Mononuclear cell (primary cell): ENCODE measurements around the gene BCL2L12. TPM values are rescaled to one million over a fixed set of nuclear protein-coding genes. Genes with fewer than 3 reads are reported as not detected.
"Not testable (repeated sequence)": the region's sequence is repeated elsewhere in the genome, so short reads cannot be mapped to it uniquely, and the experiment has no call there.

Experiments used
- H3K27me3 ChIP-seq: 2 replicates; pipeline ENCODE4 v1.6.0; 2011; ENCODE audit warnings: low read length, control low read depth; ENCODE audit not compliant: insufficient read depth
- H3K4me1 ChIP-seq: 2 replicates; pipeline ENCODE4 v1.5.1; 2011; ENCODE audit warnings: mild to moderate bottlenecking, low read length, control low read depth; ENCODE audit not compliant: insufficient read depth
- H3K4me3 ChIP-seq: 2 replicates; pipeline ENCODE4 v1.5.1; 2011; ENCODE audit warnings: mild to moderate bottlenecking, low read length, moderate library complexity
- H3K9me3 ChIP-seq: 2 replicates; pipeline ENCODE4 v1.5.1; 2011; ENCODE audit warnings: low read depth, mild to moderate bottlenecking, control low read depth, low read length
- total RNA-seq: library from RNA; depleted of rRNA; stranded (reverse); fragments of >200 nt; gene quantifications from one replicate; pipeline ENCODE4 v1.2.3, GENCODE V29; 2012

The BCL2L12 gene
- total RNA-seq, 1 donor: 1.8 TPM

DNA sequence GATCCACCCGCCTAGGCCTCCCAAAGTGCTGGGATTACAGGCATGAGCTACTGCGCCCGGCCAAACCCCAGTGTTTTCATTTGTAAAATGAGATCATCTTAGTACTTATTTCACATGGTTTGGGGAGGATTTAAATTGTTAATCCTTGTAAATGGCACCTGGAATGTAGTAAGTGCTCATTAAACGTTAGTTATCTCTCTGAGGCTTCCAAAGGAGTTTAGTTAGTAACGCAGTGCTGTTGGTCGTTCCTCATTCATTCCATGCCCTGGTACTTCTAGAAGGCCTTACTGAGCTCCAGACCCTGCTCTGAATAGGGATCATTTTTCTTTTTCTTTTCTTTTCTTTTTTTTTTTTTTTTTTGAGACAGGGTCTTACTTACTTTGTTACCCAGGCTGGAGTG lies 30.4 kb downstream of the BCL2L12 start:
- H3K9me3 ChIP-seq: no peaks in the 10 kb centered on the region
- peaks cover 6% of the 10 kb centered on the region for H3K4me1 ChIP-seq
- H3K27me3 ChIP-seq: peaks cover 6% of the 10 kb centered on the region
- H3K4me3 ChIP-seq: no peak overlapping the region

DNA sequence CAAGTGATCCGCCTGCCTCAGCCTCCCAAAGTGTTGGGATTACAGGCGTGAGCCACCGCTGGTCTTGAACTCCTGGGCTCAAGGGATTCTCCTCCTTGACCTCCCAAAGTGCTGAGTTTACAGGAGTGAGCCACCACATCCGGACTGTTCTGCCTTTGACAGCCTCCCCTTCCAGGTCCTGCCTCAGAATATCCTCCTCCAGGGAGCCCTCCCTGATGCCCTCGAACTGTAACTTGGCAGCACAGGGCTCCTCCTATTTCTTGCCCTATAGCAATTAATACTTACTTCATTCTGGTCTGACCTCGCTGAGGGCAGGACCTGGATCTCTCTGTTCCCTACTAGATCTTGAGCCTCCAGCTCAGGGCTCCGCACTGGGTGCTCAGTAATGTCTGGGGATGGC lies 31.1 kb downstream of the BCL2L12 start:
- Histone ChIP-seq H3K9me3 (no peaks in the 10 kb centered on the region), H3K4me3 (no peak overlapping the region), H3K27me3 (no peaks in the 10 kb centered on the region), H3K4me1 (no peaks in the 10 kb centered on the region)

DNA sequence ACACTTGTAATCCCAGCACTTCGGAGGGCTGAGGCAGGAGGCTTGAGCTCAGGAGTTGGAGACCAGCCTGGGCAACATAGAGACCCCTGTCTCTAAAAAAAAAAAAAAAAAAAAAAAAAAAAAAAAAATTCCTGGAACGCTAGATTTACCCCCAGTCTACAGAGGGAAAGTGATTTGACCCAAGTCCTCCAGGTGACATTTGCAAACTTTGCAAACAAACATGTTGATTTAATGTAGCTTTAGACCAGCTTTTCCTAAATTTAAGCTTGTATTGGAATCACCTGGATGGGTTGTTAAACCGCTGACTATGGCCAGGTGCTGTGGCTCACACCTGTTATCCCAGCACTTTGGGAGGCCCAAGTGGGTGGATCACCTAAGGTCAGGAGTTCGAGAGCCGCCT lies 33.6 kb downstream of the BCL2L12 start:
- Histone ChIP-seq H3K4me1 (no peaks in the 10 kb centered on the region), H3K27me3 (no peaks in the 10 kb centered on the region), H3K4me3 (no peak overlapping the region), H3K9me3 (no peaks in the 10 kb centered on the region)

DNA sequence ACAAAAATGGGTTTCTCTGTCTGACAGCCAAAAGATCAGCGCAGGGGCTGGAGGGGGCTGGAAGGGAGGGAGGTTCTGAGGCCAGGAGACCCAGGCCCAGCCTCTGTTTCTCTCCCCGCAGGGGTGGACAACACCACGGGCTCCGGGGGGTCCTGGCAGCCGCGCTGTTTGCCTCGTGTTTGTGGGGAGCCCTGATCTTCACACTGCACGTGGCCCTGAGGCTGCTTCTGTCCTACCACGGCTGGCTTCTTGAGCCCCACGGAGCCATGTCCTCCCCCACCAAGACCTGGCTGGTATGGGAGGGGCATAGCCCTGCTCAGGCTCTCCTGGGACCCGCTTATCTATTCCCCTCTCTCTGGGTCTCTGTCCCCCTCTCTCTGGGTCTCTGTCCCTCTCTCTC lies 34.8 kb downstream of the BCL2L12 start:
- Histone ChIP-seq H3K27me3 (no peaks in the 10 kb centered on the region), H3K9me3 (no peaks in the 10 kb centered on the region), H3K4me1 (no peaks in the 10 kb centered on the region), H3K4me3 (no peak overlapping the region)

DNA sequence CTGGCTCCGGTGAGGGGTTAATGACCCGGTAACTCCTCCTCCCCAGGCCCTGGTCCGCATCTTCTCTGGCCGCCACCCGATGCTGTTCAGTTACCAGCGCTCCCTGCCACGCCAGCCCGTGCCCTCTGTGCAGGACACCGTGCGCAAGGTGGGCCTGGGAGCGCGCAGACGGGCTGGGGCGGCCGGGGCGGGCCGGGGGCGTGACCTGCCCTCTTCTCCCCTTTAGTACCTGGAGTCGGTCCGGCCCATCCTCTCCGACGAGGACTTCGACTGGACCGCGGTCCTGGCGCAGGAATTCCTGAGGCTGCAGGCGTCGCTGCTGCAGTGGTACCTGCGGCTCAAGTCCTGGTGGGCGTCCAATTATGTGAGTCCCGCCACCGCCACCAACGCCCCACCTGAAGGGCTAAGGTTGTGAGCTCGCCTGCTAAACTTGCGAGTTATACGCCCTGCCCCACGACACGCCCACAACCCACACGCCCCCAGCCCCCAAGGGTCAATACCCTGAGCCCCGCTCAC lies 35.6 kb downstream of the BCL2L12 start:
- H3K27me3 ChIP-seq: no peaks in the 10 kb centered on the region
- no peaks in the 10 kb centered on the region for H3K9me3 ChIP-seq
- no peaks in the 10 kb centered on the region for H3K4me1 ChIP-seq
- no peak overlapping the region for H3K4me3 ChIP-seq

DNA sequence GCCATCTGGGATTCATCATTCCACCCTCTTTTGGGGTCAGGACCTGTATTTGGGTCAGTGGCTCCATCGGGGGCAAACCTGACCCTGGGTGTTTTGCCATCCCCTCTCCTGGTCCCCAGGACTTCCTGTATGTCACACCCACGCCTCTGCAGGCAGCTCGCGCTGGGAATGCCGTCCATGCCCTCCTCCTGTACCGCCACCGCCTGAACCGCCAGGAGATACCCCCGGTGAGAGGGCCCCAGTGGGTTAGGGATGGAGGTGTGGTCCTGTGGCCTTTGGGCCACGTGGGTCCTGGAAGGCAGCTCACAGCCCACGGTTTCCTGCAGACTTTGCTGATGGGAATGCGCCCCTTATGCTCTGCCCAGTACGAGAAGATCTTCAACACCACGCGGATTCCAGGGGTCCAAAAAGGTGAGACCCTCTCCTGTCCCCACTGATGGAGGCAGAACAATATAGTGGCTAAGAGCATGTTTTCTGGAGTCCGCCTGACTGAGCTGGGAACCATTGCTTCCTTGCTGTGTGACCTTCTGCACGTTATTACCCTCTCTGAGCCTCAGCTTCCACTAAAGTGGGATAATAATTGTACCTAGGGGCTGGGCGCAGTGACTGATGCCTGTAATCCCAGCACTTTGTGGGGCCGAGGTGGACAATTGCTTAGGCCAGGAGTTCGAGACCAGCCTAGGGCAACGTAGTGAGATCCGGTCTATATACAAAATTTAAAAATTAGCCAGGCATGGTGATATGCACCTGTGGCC lies 39.3 kb downstream of the BCL2L12 start:
- Histone ChIP-seq H3K9me3 (no peaks in the 10 kb centered on the region), H3K27me3 (no peaks in the 10 kb centered on the region), H3K4me3 (no peak overlapping the region), H3K4me1 (no peaks in the 10 kb centered on the region)

DNA sequence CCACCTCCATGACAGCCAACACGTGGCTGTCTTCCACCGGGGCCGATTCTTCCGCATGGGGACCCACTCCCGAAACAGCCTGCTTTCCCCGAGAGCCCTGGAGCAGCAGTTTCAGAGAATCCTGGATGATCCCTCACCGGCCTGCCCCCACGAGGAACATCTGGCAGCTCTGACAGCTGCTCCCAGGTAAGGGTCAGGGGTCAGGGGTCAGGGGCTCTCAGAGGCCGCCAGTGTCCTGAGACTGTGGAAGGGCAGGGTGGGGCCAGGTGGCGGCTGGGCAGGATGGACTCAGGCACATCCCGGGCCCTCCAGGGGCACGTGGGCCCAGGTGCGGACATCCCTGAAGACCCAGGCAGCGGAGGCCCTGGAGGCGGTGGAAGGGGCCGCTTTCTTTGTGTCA lies 40.2 kb downstream of the BCL2L12 start:
- no peaks in the 10 kb centered on the region for H3K27me3 ChIP-seq
- H3K9me3 ChIP-seq: no peaks in the 10 kb centered on the region
- H3K4me1 ChIP-seq: no peaks in the 10 kb centered on the region
- H3K4me3 ChIP-seq: no peak overlapping the region

DNA sequence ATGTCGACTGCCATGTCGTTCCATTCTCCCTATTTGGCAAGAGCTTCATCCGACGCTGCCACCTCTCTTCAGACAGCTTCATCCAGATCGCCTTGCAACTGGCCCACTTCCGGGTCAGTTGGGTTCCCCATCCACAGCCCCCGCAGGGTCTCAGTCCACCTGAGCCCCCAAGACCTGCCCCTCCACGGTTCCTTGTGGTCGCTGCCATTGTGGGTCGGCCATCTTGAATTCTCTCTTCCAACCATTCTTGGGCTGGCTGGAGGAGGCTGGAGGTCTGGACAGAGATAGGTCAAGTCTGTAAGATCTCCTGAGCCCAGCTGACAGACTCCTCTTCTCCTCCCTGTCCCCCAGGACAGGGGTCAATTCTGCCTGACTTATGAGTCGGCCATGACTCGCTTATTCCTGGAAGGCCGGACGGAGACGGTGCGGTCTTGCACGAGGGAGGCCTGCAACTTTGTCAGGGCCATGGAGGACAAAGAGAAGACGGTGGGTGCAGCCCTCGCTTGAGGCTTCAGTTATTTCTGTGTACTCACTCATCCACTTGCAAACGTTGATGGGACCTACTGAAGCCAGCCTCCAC lies 44.7 kb downstream of the BCL2L12 start:
- Histone ChIP-seq H3K4me1 (no peaks in the 10 kb centered on the region), H3K4me3 (no peak overlapping the region), H3K27me3 (no peaks in the 10 kb centered on the region), H3K9me3 (no peaks in the 10 kb centered on the region)

DNA sequence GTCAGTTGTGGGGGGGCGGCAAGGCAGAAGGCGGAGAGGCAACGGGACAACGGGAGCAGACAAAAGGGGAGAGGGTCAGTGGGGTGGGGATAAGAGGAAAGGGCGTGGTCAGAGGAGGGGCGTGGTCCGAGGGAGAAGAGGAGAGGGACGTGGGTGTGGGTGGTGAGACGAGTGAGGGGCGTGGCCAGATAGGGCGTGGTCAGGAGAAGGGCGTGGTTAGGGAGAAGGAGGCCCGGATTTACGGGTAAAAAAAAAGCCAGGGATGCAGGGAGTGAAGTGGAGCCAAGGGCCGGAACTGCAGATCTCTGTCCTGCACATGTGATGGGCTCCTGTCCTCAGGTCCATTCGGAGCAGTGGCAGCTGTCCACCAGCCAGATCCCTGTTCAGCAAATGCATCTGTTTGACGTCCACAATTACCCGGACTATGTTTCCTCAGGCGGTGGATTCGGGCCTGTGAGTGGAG lies 46.7 kb downstream of the BCL2L12 start:
- H3K4me3 ChIP-seq: no peak overlapping the region
- no peaks in the 10 kb centered on the region for H3K27me3 ChIP-seq
- H3K4me1 ChIP-seq: no peaks in the 10 kb centered on the region
- H3K9me3 ChIP-seq: no peaks in the 10 kb centered on the region

DNA sequence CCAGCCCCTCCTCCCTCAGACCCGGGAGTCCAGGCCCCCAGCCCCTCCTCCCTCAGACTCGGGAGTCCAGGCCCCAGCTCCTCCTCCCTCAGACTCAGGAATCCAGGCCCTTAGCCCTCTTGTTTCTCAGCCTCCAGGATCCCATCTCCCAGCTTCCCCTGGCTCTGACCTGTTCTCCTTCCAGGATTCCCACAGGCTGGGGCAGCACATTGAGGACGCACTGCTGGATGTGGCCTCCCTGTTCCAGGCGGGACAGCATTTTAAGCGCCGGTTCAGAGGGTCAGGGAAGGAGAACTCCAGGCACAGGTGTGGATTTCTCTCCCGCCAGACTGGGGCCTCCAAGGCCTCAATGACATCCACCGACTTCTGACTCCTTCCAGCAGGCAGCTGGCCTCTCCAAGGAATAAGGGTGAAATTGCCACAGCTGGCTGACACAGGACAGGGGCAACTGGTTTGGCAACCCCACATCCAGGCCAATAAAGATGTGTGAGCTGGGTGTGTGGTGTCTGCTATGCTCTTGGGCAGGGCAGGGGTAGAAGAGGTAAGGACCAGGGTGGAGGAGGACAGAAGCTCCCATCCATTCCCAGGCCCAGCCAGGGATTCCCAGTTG lies 47.6 kb downstream of the BCL2L12 start:
- Histone ChIP-seq H3K27me3 (no peaks in the 10 kb centered on the region), H3K4me1 (peaks cover 7% of the 10 kb centered on the region), H3K4me3 (no peak overlapping the region), H3K9me3 (no peaks in the 10 kb centered on the region)

DNA sequence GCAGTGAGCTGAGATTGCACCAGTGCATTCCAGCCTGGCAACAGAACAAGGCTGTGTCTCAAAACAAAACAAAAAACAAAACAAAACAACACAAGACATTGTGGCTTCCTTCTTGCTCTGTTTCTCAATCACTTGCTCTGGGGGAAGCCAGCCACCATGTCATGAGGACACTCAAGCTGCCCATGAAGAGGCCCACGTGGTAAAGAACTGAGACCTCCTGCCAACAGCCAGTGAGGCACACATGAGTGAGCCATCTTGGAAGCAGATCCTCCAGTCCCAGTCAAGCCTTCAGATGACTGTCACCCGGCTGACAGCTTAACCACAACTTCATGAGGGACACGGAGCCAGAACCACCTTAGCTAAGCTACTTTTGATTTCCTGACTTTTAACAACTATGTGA lies 50.4 kb downstream of the BCL2L12 start:
- H3K27me3 ChIP-seq: no peaks in the 10 kb centered on the region
- H3K4me1 ChIP-seq: peaks cover 7% of the 10 kb centered on the region
- no peak overlapping the region for H3K4me3 ChIP-seq
- no peaks in the 10 kb centered on the region for H3K9me3 ChIP-seq

DNA sequence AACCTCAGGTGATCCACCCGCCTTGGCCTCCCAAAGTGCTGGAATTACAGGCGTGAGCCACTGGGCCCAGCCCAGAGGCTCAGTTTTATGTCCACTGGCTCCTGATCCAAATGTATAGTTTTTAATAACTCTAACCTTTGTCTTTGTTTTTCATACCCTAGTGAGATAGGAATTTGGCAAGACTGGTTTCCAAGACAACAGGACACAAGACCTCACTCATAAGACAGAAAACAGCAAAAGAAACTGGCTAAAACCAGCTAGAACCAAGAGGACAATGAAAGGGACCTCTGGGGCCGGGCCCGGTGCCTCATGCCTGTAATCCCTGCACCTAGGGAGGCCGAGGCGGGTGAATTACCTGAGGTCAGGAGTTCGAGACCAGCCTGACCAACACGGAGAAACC lies 52.8 kb downstream of the BCL2L12 start:
- no peak overlapping the region for H3K4me3 ChIP-seq
- peaks cover 7% of the 10 kb centered on the region for H3K4me1 ChIP-seq
- no peaks in the 10 kb centered on the region for H3K9me3 ChIP-seq
- no peaks in the 10 kb centered on the region for H3K27me3 ChIP-seq

DNA sequence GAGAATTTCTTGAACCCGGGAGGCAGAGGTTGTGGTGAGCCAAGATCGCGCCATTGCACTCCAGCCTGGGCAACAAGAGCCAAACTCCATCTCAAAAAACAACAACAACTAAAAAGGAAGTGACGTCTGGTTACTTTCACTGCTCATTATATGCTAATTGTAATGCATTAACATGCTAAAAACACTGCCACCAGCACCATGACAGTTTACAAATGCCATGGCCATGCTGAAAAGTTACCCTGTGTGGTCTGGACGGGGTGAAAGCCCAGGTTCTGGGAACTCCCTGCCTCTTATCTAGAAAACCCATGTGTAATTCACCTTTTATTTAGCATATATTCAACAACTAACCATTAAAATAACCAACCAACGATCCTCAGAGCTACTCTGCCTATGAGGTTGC lies 53.3 kb downstream of the BCL2L12 start:
- Histone ChIP-seq H3K27me3 (no peaks in the 10 kb centered on the region), H3K4me3 (no peak overlapping the region), H3K9me3 (no peaks in the 10 kb centered on the region), H3K4me1 (peaks cover 7% of the 10 kb centered on the region)

DNA sequence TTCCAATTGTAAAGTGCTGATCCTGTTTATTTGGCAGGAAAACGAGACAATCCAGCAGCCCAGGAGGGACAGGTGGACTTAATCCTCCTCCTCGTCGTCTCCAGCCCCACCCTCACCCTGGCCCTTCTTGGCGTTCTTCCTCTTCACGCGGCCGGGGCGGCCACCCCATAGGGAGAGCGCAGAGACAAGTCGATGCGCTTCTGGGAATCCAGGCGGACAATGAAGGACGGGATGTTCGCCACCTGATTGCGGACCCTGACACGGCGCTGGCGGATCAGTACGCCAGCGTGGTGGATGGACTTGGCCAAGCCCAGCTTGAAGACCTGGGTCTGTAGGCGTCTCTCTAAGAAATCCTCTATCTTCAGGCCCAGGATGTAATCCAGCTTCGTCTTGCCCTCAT lies 53.7 kb downstream of the BCL2L12 start:
- not testable (repeated sequence) for H3K27me3 ChIP-seq, H3K4me3 ChIP-seq, H3K4me1 ChIP-seq, H3K9me3 ChIP-seq
